ENCODE results near the gene DAB2. TPM values are rescaled to one million over a fixed set of nuclear protein-coding genes. Genes with fewer than 3 reads are reported as not detected.

Gene DAB2
- total and polyA plus RNA-seq, 5 donors = 6.5 to 27.8 (median 24.3) TPM

DNA sequence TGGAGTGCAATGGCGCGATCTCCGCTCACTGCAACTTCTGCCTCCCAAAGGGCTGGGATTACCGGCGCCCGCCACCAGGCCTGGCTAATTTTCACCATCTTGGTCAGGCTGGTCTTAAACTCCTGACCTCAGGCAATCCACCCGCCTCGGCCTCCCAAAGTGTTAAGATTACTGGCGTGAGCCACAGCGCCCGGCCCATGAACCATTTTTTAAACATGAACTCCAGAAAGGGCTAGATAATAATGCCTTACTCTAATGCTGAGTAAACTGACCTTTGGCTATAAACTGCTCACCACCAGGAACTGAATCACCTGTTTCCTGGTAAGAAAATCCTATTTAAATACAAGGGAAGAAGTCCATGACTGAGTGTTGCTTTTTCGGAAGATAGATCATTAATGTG, 23.2 kb upstream of the DAB2 start:
- DNase-seq = no peak
- 97% methylated on average over 12 of the region's 12 CpGs for WGBS

DNA sequence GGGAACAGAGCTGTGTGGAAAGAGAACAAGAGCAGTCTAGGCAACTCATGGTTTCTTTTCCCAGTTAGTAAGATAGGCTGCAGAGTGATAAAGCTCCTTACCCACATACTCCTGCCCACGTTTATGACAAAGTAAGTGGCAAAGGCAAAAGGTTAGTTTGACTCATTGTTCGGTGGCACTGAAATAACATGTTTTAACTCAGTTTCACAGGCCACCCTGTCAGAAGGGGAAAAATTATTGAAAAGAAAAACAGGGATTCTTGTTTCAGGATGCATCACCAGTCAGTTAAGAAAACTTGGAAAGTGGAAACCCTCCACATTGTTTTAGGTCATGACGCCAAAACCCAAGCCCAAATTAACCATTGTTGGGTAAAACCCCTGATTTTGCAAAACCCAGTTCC, 22.3 kb upstream of the DAB2 start:
- H3K27ac ChIP-seq (ENCODE audit: low read length) = no peak overlapping the region
- ATAC-seq (peak; percentile 36 to 65), DNase-seq (peak in 1 of 3 donors; percentile 14)
- peaks cover 3% of the 10 kb centered on the region for H3K9me3 ChIP-seq (ENCODE audit: control insufficient read depth, low read length)
- no peaks in the 10 kb centered on the region for H3K27me3 ChIP-seq (ENCODE audit: control insufficient read depth, insufficient read depth)
- intact Hi-C loops (cut with DNase I) = no loop called here
- H3K4me1 ChIP-seq (ENCODE audit: control insufficient read depth, insufficient read depth, low read length) = no peaks in the 10 kb centered on the region
- 54% methylated on average over 3 of the region's 3 CpGs for WGBS
- no peak overlapping the region for H3K4me3 ChIP-seq (ENCODE audit: low read length)

More for the DNA sequence above, 23.2 kb upstream of the DAB2 start:
- ATAC-seq = no peak
- Histone ChIP-seq H3K4me1 (ENCODE audit: control insufficient read depth, insufficient read depth, low read length) (no peaks in the 10 kb centered on the region), H3K27me3 (ENCODE audit: control insufficient read depth, insufficient read depth) (no peaks in the 10 kb centered on the region), H3K4me3 (ENCODE audit: low read length) (no peak overlapping the region), H3K27ac (ENCODE audit: low read length) (no peak overlapping the region), H3K9me3 (ENCODE audit: control insufficient read depth, low read length) (peaks cover 3% of the 10 kb centered on the region)
- intact Hi-C loops (cut with DNase I) = no loop called here

DNA sequence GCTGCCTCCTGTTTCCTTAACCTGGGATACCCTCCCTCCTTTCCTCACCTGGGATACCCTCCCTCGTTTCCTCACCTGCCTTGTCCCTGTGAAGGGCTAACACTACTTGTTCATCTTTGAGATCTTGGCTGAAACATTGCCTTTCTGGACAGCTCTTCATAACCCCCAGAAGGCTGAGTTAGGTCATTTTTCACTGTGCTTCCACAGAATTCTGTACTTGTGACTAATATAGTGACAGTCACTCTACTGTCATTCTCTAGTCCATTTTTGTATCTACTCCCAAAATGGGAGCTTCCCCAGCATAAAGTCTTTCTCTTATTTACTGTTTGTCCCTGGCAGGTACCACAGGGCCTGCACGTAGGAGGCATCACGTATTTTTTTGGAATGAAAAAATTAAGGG, 21.5 kb upstream of the DAB2 start:
- H3K4me1 ChIP-seq (ENCODE audit: control insufficient read depth, insufficient read depth, low read length) = no peaks in the 10 kb centered on the region
- WGBS = 66% methylated on average over 3 of the region's 3 CpGs
- intact Hi-C loops (cut with DNase I) = no loop called here
- DNase-seq = no peak
- no peak for ATAC-seq
- H3K4me3 ChIP-seq (ENCODE audit: low read length) = no peak overlapping the region
- H3K27me3 ChIP-seq (ENCODE audit: control insufficient read depth, insufficient read depth) = no peaks in the 10 kb centered on the region
- H3K9me3 ChIP-seq (ENCODE audit: control insufficient read depth, low read length) = peaks cover 3% of the 10 kb centered on the region
- no peak overlapping the region for H3K27ac ChIP-seq (ENCODE audit: low read length)

DNA sequence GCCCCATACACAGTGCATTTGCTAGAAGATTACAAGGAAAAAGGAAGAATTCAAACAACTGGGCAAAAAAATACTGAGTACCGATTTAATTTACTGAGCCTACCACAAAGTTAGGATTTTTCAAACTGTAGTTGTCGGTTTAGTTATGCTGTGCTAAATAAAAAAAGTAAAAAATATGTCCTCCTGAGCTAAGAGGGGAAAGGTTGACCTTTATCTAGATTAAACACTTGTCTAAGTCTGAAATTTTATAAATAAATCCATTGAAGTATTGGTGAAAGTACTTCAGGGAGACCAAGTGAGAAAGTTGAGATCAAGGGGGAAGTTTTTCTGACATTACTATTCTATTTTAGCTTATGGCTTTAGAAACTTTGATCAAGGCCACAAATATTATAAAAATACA, 19.1 kb upstream of the DAB2 start:
- intact Hi-C loops (cut with DNase I) = no loop called here
- 97% methylated on average over 2 of the region's 2 CpGs for WGBS

DNA sequence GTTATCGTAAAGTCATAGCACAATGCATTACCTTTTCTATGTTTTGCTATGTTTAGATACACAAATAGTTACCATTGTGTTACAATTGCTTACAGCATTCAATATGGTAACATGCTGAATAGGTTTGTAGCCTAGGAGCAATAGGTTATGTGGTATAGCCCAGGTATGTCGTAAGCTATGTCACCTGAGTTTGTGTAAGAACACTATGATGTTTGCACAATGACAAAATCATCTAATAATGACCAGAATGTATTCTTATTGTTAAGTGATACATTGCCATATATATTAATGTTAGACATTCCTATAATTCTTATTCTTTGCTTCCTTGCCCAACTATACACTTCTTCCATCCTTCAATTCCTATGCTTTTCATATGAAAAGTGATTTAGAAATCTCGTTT, 18.2 kb upstream of the DAB2 start:
- Histone ChIP-seq H3K9me3 (ENCODE audit: control insufficient read depth, low read length) (peaks cover 5% of the 10 kb centered on the region), H3K27me3 (ENCODE audit: control insufficient read depth, insufficient read depth) (no peaks in the 10 kb centered on the region), H3K4me3 (ENCODE audit: low read length) (no peak overlapping the region), H3K4me1 (ENCODE audit: control insufficient read depth, insufficient read depth, low read length) (no peaks in the 10 kb centered on the region), H3K27ac (ENCODE audit: low read length) (no peak overlapping the region)
- intact Hi-C loops (cut with DNase I) = no loop called here
- no peak for ATAC-seq
- no peak for DNase-seq
- WGBS = 94% methylated on average over 3 of the region's 3 CpGs

More for the DNA sequence above, 19.1 kb upstream of the DAB2 start:
- no peak for DNase-seq
- H3K27me3 ChIP-seq (ENCODE audit: control insufficient read depth, insufficient read depth) = no peaks in the 10 kb centered on the region
- H3K4me3 ChIP-seq (ENCODE audit: low read length) = no peak overlapping the region
- no peak overlapping the region for H3K27ac ChIP-seq (ENCODE audit: low read length)
- ATAC-seq = no peak
- H3K9me3 ChIP-seq (ENCODE audit: control insufficient read depth, low read length) = peaks cover 5% of the 10 kb centered on the region
- H3K4me1 ChIP-seq (ENCODE audit: control insufficient read depth, insufficient read depth, low read length) = no peaks in the 10 kb centered on the region

DNA sequence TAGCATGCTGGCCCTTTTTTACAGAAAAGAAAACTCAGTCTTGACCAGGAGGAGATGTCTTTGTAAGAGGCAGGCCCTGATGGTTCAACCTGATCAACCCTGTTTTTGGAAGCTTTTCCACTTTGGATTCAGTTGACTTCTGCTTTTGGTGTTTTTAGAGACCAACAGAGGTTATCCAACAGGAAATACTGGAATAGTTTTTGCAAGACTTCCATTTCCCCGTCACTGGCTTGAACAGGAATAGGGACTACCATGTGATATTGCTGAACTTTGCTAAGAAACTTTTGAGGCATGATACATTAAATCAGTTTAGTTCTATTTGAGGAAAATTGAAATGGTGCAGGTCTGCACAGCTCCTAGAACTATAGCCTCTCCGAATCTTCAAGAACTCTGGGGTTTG, 17.1 kb upstream of the DAB2 start:
- no peaks in the 10 kb centered on the region for H3K27me3 ChIP-seq (ENCODE audit: control insufficient read depth, insufficient read depth)
- DNase-seq (no peak), ATAC-seq (peak in 1 of 2 donors; percentile 29)
- intact Hi-C loops (cut with DNase I) = no loop called here
- no peak overlapping the region for H3K4me3 ChIP-seq (ENCODE audit: low read length)
- H3K4me1 ChIP-seq (ENCODE audit: control insufficient read depth, insufficient read depth, low read length) = no peaks in the 10 kb centered on the region
- peaks cover 5% of the 10 kb centered on the region for H3K9me3 ChIP-seq (ENCODE audit: control insufficient read depth, low read length)
- 76% methylated on average over 2 of the region's 2 CpGs for WGBS
- no peak overlapping the region for H3K27ac ChIP-seq (ENCODE audit: low read length)

DNA sequence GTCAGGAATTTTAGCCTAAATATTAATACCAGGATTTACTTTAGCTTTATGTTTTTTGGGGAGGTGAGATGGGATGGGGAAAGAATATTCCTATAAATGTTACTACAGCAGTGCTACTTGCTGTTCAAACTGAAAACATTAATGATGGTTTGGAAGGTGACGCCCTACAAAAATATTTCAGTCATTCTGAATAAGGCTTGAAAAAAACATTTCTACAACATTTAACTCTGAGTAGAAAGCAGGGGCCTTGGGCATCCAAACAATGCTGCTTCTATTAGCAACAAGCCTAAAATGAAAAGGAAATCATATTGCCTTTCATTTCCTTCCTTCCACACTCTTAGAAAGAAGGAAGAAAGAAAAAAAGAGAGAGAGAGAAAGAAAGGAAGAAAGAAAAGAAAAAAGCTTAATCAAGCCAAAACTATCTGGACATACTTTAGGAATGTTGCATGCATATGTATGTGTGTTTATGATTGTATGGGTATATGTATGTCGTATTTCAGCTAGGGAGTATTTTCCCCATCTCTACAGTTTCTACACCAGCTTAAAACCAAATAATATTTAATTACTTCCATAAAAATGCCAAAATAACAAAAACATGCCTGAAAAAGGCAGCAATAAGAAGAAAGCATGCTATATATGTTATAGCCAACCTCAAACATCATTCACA, 16.3 kb upstream of the DAB2 start:
- ATAC-seq = no peak
- intact Hi-C loops (cut with DNase I) = no loop called here
- Histone ChIP-seq H3K27ac (ENCODE audit: low read length) (no peak overlapping the region), H3K9me3 (ENCODE audit: control insufficient read depth, low read length) (peaks cover 3% of the 10 kb centered on the region), H3K27me3 (ENCODE audit: control insufficient read depth, insufficient read depth) (no peaks in the 10 kb centered on the region), H3K4me3 (ENCODE audit: low read length) (no peak overlapping the region), H3K4me1 (ENCODE audit: control insufficient read depth, insufficient read depth, low read length) (no peaks in the 10 kb centered on the region)
- 78% methylated on average over 2 of the region's 2 CpGs for WGBS
- DNase-seq = no peak

DNA sequence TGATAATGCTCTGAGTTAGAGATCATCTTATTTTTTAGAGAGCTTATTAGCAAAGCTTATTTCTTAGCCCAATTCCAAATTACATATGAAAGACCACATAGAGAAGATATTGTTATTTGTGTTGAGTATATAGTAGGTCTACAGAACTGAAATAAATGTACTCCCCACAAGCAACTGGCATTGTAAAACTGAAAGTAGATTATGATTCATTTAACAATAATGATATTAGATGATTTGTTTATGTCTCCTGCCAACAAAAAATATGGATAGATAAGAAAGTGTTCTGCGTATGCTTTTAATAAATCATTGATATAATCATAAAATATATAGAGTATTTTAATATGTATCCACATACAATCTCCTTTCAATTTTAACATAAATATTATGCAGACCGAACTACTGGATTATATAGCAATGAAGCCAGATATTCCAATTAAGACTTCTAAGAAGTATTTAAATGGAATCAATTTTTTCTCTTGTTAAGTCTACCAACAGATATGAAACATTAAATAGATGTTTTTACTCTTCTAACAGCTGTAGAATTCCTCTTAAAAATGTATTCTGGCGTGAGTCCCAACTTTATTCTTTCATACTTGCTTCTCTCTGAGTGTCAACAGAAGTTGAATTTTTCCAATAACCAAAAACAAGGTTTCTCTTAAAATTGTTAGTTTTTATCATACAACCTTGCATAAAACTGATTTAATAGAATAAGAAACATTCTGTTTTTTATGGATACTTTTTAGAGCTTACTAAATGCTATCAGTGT, 15.6 kb upstream of the DAB2 start:
- H3K27ac ChIP-seq (ENCODE audit: low read length) = no peak overlapping the region
- WGBS = 75% methylated on average over 3 of the region's 3 CpGs
- intact Hi-C loops (cut with DNase I) = no loop called here
- no peaks in the 10 kb centered on the region for H3K4me1 ChIP-seq (ENCODE audit: control insufficient read depth, insufficient read depth, low read length)
- no peak for DNase-seq
- no peaks in the 10 kb centered on the region for H3K27me3 ChIP-seq (ENCODE audit: control insufficient read depth, insufficient read depth)
- no peak for ATAC-seq
- peaks cover 3% of the 10 kb centered on the region for H3K9me3 ChIP-seq (ENCODE audit: control insufficient read depth, low read length)
- no peak overlapping the region for H3K4me3 ChIP-seq (ENCODE audit: low read length)

DNA sequence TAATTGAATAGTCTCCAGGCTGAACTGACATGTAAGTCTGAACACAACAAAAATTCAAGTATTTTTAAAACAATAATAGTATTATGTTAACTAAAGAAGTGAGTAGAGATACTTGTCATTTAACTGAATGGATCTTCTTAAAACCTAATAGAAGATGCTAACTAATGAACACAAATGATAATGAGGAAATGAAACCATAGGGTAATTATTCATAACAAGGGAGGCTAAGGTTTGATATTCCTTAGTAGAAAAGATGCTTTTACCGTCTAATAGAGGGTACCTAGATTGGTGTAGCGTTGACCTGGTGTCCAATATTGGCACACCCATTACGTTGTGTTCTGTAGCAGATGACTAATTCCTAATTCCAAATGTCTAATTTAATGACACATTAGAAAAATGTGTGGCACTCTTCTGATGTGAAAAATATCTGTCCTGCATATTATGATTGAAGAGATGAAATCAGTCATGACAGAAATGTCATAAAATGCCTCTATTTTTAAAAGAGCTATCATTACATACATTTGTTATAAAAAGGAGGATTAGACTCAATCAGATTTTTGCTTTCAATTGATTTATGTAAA, 14.9 kb upstream of the DAB2 start:
- Histone ChIP-seq H3K4me3 (ENCODE audit: low read length) (no peak overlapping the region), H3K4me1 (ENCODE audit: control insufficient read depth, insufficient read depth, low read length) (no peaks in the 10 kb centered on the region), H3K9me3 (ENCODE audit: control insufficient read depth, low read length) (peaks cover 5% of the 10 kb centered on the region), H3K27ac (ENCODE audit: low read length) (no peak overlapping the region), H3K27me3 (ENCODE audit: control insufficient read depth, insufficient read depth) (no peaks in the 10 kb centered on the region)
- no peak for DNase-seq
- 88% methylated on average over 3 of the region's 3 CpGs for WGBS
- ATAC-seq = no peak
- intact Hi-C loops (cut with DNase I) = no loop called here

DNA sequence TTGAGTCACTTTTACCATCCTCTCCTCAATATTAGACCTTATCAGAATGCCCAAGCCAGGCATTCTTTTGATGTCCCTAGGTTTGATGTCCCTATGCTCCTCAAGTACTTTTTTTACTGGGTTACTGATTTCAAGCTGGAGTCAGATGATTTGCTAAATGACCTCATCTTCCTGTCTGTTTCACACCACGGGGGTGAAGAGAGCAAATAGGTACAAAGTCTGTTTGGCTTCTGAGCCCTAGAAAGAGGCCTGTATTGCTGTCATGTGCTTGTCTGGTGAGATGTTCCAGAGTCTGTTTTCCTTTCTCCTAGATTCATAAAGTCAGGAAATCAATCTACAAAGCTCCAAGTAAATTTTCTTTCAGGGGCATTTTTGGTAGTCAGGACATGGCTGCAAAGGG, 12.7 kb upstream of the DAB2 start:
- 11% methylated on average over 1 of the region's 1 CpG for WGBS
- H3K27me3 ChIP-seq (ENCODE audit: control insufficient read depth, insufficient read depth) = no peaks in the 10 kb centered on the region
- DNase-seq = no peak
- no peak for ATAC-seq
- H3K4me1 ChIP-seq (ENCODE audit: control insufficient read depth, insufficient read depth, low read length) = no peaks in the 10 kb centered on the region
- intact Hi-C loops (cut with DNase I) = no loop called here
- no peak overlapping the region for H3K27ac ChIP-seq (ENCODE audit: low read length)
- peaks cover 5% of the 10 kb centered on the region for H3K9me3 ChIP-seq (ENCODE audit: control insufficient read depth, low read length)
- no peak overlapping the region for H3K4me3 ChIP-seq (ENCODE audit: low read length)

DNA sequence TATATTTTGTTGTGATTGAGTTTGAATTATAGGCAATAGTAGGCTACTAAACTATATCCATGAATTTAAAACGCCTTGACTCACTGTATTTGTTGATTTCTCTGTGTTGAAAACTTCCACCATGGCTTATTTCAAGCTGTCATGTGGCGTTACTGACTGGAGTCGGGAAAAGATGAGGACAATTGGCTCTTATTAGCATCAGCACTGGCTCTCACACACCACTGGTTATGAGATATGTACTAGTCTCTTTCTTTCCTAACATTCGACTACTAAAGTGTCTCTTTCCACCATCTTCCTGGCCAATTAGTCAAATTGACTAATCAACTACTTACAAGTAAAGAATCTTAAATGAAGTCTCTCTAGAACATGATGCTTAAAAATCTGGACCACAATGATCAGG, 9.1 kb upstream of the DAB2 start:
- intact Hi-C loops (cut with DNase I) = no loop called here
- ATAC-seq (no peak), DNase-seq (no peak)
- Histone ChIP-seq H3K4me1 (ENCODE audit: control insufficient read depth, insufficient read depth, low read length) (no peaks in the 10 kb centered on the region), H3K4me3 (ENCODE audit: low read length) (no peak overlapping the region), H3K9me3 (ENCODE audit: control insufficient read depth, low read length) (peaks cover 2% of the 10 kb centered on the region), H3K27me3 (ENCODE audit: control insufficient read depth, insufficient read depth) (no peaks in the 10 kb centered on the region), H3K27ac (ENCODE audit: low read length) (no peak overlapping the region)
- 58% methylated on average over 4 of the region's 4 CpGs for WGBS

All from right cardiac atrium (tissue), 5 donors.